H1 (cell line): ENCODE data around the gene BAK1. TPM values are rescaled to one million over a fixed set of nuclear protein-coding genes. Genes with fewer than 3 reads are reported as not detected.
A peak's percentile ranks its signal among the peaks of the same experiment; 100 is the strongest.

Source experiments
- CTCF ChIA-PET: fragments of 300-600 bp; sonication (Branson Sonifier 250); formaldehyde crosslinking; loops from one replicate; lab custom pipeline; 2021; ENCODE audit not compliant: partially characterized antibody; lab: Charles Lee
- POLR2A ChIA-PET: fragments of 300-600 bp; sonication (Branson Sonifier 250); formaldehyde crosslinking; loops from one replicate; lab custom pipeline; 2021; ENCODE audit warnings: inconsistent platforms; ENCODE audit not compliant: partially characterized antibody; lab: Charles Lee
- DNase-seq, 2 experiments: peaks; one replicate each; pipeline versions ENCODE4 v3.0.0 to v3.0.0-alpha.2; 2010 to 2022; ENCODE audit warnings: low spot score in 2 of 2, low read depth in 1 of 2, mixed read lengths in 1 of 2
- FAIRE-seq: peaks from 2 replicates; lab custom pipeline; 2011; peaks lifted over from hg19 to GRCh38; lab: Jason Lieb, UNC
- H2AFZ ChIP-seq: 2 replicates; pipeline ENCODE4 v1.8.1; 2012; ENCODE audit warnings: low read length, inconsistent platforms
- H2AK5ac ChIP-seq: 2 replicates; pipeline ENCODE4 v1.6.1; 2013; ENCODE audit warnings: low read depth, low read length
- H2BK120ac ChIP-seq: replicated peaks from 2 replicates; pipeline ENCODE3; 2013; ENCODE audit warnings: low read depth, low read length, inconsistent platforms
- H2BK12ac ChIP-seq: 2 replicates; pipeline ENCODE4 v1.6.1; 2013; ENCODE audit warnings: low read depth, low read length
- H2BK15ac ChIP-seq: 2 replicates; pipeline ENCODE4 v1.6.1; 2013; ENCODE audit warnings: low read length
- H2BK20ac ChIP-seq: 2 replicates; pipeline ENCODE4 v1.6.1; 2013; ENCODE audit warnings: low read length
- H2BK5ac ChIP-seq: 2 replicates; pipeline ENCODE4 v1.6.1; 2013; ENCODE audit warnings: low read depth, low read length
- H3K14ac ChIP-seq: 2 replicates; pipeline ENCODE4 v1.6.1; 2013; ENCODE audit warnings: inconsistent platforms; ENCODE audit not compliant: insufficient read length
- H3K18ac ChIP-seq: 2 replicates; pipeline ENCODE4 v1.6.1; 2013; ENCODE audit warnings: low read length; ENCODE audit errors: extremely low read depth
- H3K23ac ChIP-seq: 2 replicates; pipeline ENCODE4 v1.6.1; 2013; ENCODE audit warnings: inconsistent platforms; ENCODE audit not compliant: insufficient read length
- H3K23me2 ChIP-seq: 2 replicates; pipeline ENCODE4 v1.6.1; 2013; ENCODE audit warnings: low read depth, low read length
- H3K27ac ChIP-seq: 2 replicates; pipeline ENCODE4 v1.6.1; 2011; ENCODE audit warnings: low read depth, low read length, inconsistent platforms
- H3K27me3 ChIP-seq, 4 experiments: replicated peaks in 1 of 4; 1 replicate in 1 of 4; 2 replicates in 3 of 4; pipeline versions ENCODE4 v1.6.1 to v1.8.1; 2011 to 2013; ENCODE audit warnings: low read length in 3 of 4, mild to moderate bottlenecking in 3 of 4, inconsistent platforms in 2 of 4, mixed read lengths in 2 of 4, moderate library complexity in 1 of 4; ENCODE audit not compliant: control insufficient read depth in 3 of 4, insufficient read depth in 3 of 4; ENCODE audit errors: extremely low read depth in 1 of 4
- H3K36me3 ChIP-seq, 4 experiments: 2 replicates each; pipeline versions ENCODE4 v1.6.1 to v1.8.1; 2011 to 2013; ENCODE audit warnings: mild to moderate bottlenecking in 4 of 4, low read length in 3 of 4, moderate library complexity in 2 of 4, control low read depth in 1 of 4, inconsistent platforms in 1 of 4; ENCODE audit not compliant: insufficient read depth in 4 of 4, control insufficient read depth in 2 of 4
- H3K4ac ChIP-seq: replicated peaks from 2 replicates; pipeline ENCODE3; 2013; ENCODE audit warnings: low read length, low read depth, mixed read lengths, inconsistent platforms; ENCODE audit not compliant: insufficient read length
- H3K4me1 ChIP-seq, 4 experiments: replicated peaks in 1 of 4; 1 replicate in 1 of 4; 2 replicates in 3 of 4; pipeline versions ENCODE4 v1.6.1 to v1.8.1; 2011 to 2013; ENCODE audit warnings: low read length in 3 of 4, inconsistent platforms in 2 of 4, mixed read lengths in 1 of 4; ENCODE audit not compliant: insufficient read depth in 4 of 4, control insufficient read depth in 3 of 4
- H3K4me2 ChIP-seq, 2 experiments: 2 replicates each; pipeline versions ENCODE4 v1.6.1 to v1.8.1; 2011 to 2013; ENCODE audit warnings: low read depth in 2 of 2, low read length in 2 of 2, control low read depth in 1 of 2, inconsistent platforms in 1 of 2, mild to moderate bottlenecking in 1 of 2; ENCODE audit not compliant: insufficient read depth in 1 of 2
- H3K4me3 ChIP-seq, 4 experiments: fragments of 200-600, 300-600 bp in 1 of 4; sonication (generic), shearing (Covaris generic), sonication (Bioruptor Twin) in 1 of 4; 2 replicates each; pipeline versions ENCODE4 v1.5.1 to v1.8.1; 2011 to 2016; ENCODE audit warnings: low read length in 4 of 4, low read depth in 3 of 4, control low read depth in 2 of 4, inconsistent platforms in 2 of 4, mild to moderate bottlenecking in 2 of 4, mixed read lengths in 1 of 4, moderate library complexity in 1 of 4; ENCODE audit not compliant: insufficient read depth in 2 of 4; ENCODE audit errors: extremely low read depth in 1 of 4
- H3K56ac ChIP-seq: replicated peaks from 2 replicates; pipeline ENCODE3; 2013; ENCODE audit warnings: low read depth, mild to moderate bottlenecking, mixed read lengths, low read length, inconsistent platforms; ENCODE audit not compliant: insufficient read length
- H3K79me1 ChIP-seq: 2 replicates; pipeline ENCODE4 v1.6.1; 2013; ENCODE audit warnings: low read depth, low read length, control low read depth
- H3K79me2 ChIP-seq, 2 experiments: 2 replicates each; pipeline versions ENCODE4 v1.6.1 to v1.8.1; 2012 to 2013; ENCODE audit warnings: low read length in 2 of 2, mild to moderate bottlenecking in 2 of 2, inconsistent platforms in 1 of 2; ENCODE audit not compliant: insufficient read depth in 2 of 2, control insufficient read depth in 1 of 2
- H3K9ac ChIP-seq, 4 experiments: replicated peaks in 1 of 4; 1 replicate in 1 of 4; 2 replicates in 3 of 4; pipeline versions ENCODE4 v1.6.1 to v1.8.1; 2011 to 2013; ENCODE audit warnings: low read depth in 3 of 4, low read length in 3 of 4, control low read depth in 2 of 4, mild to moderate bottlenecking in 2 of 4, moderate library complexity in 2 of 4, inconsistent platforms in 1 of 4; ENCODE audit errors: extremely low read depth in 1 of 4
- H3K9me3 ChIP-seq, 2 experiments: 2 replicates each; pipeline versions ENCODE4 v1.6.1 to v1.8.1; 2012 to 2013; ENCODE audit warnings: mild to moderate bottlenecking in 2 of 2, moderate library complexity in 2 of 2, control low read depth in 1 of 2, inconsistent platforms in 1 of 2, low read depth in 1 of 2, low read length in 1 of 2, mixed read lengths in 1 of 2; ENCODE audit not compliant: insufficient read depth in 2 of 2
- H4K20me1 ChIP-seq, 2 experiments: replicated peaks in 1 of 2; 2 replicates each; pipeline versions ENCODE3 to v1.8.1; 2011 to 2013; ENCODE audit warnings: inconsistent platforms in 2 of 2, low read length in 2 of 2, mild to moderate bottlenecking in 1 of 2; ENCODE audit not compliant: insufficient read depth in 2 of 2, control insufficient read depth in 1 of 2
- H4K5ac ChIP-seq: 2 replicates; pipeline ENCODE4 v1.6.1; 2013; ENCODE audit warnings: low read length, low read depth, mixed read lengths, inconsistent platforms; ENCODE audit not compliant: insufficient read length
- H4K8ac ChIP-seq: 2 replicates; pipeline ENCODE4 v1.8.0; 2013; ENCODE audit warnings: mild to moderate bottlenecking, moderate library complexity, low read length, inconsistent platforms; ENCODE audit not compliant: insufficient read depth; ENCODE audit errors: extremely low read depth
- H4K91ac ChIP-seq: replicated peaks from 2 replicates; pipeline ENCODE3; 2013; ENCODE audit warnings: low read length, mixed read lengths, inconsistent platforms; ENCODE audit not compliant: insufficient read length
- ASH2L ChIP-seq: fragments of 200-600, 300-600 bp; sonication (generic); IDR thresholded peaks from one replicate; pipeline ENCODE4 v1.7.1; 2017; ENCODE audit warnings: low read length
- CBX8 ChIP-seq: fragments of 300-800, 300-1000 bp; sonication (generic); IDR thresholded peaks from 2 replicates; pipeline ENCODE4 v1.7.1; 2016; ENCODE audit warnings: low read depth, low read length, borderline replicate concordance
- EZH2 ChIP-seq: fragments of 200-600 bp; sonication (generic); IDR thresholded peaks from 2 replicates; pipeline ENCODE4 v1.7.1; 2012; ENCODE audit warnings: low read depth, mild to moderate bottlenecking, moderate library complexity, low read length, inconsistent platforms; ENCODE audit not compliant: severe bottlenecking
- MAFK ChIP-seq: IDR thresholded peaks from 2 replicates; pipeline ENCODE4 v1.6.1; 2012; ENCODE audit warnings: low read depth, mild to moderate bottlenecking, improper control_type of control experiment, low read length
- PHF8 ChIP-seq: fragments of 200-600 bp; sonication (generic); conservative IDR thresholded peaks from 2 replicates; pipeline ENCODE4 v1.7.1; 2012; ENCODE audit warnings: low read depth, mild to moderate bottlenecking, inconsistent platforms, low read length, moderate library complexity
- RBBP5 ChIP-seq: IDR thresholded peaks from 2 replicates; pipeline ENCODE4 v1.7.1; 2012; ENCODE audit warnings: low read depth, mild to moderate bottlenecking, inconsistent platforms, low read length, moderate library complexity, borderline replicate concordance
- SUZ12 ChIP-seq: fragments of 200-600 bp; sonication (generic); IDR thresholded peaks from 2 replicates; pipeline ENCODE4 v1.6.1; 2012; ENCODE audit warnings: mild to moderate bottlenecking, inconsistent platforms, low read length, moderate library complexity, mixed read lengths
- TAF7 ChIP-seq: optimal IDR thresholded peaks from 2 replicates; pipeline ENCODE3; 2011; ENCODE audit warnings: low read depth, mild to moderate bottlenecking, inconsistent platforms, low read length, moderate library complexity, borderline replicate concordance
- WGBS, 2 experiments: shearing (Covaris generic) in 1 of 2; methylation state at CpG; one replicate each; pipeline versions ENCODE4 v1.1.6 to v1.1.7; 2013 to 2015; ENCODE audit warnings: low lambda C conversion rate in 2 of 2, mixed read lengths in 2 of 2, inconsistent platforms in 1 of 2, low coverage in 1 of 2, missing lambda C conversion rate in 1 of 2; ENCODE audit not compliant: insufficient replicate concordance in 2 of 2, insufficient coverage in 1 of 2, insufficient read length in 1 of 2; ENCODE audit errors: extremely low coverage in 1 of 2, missing lambda C conversion rate in 1 of 2; 5-methylcytosine and 5-hydroxymethylcytosine counted together
- polyA plus RNA-seq, 7 experiments: library from polyadenylated mRNA; depleted of rRNA in 3 of 7; stranded (reverse) in 5 of 7; unstranded in 2 of 7; fragments of >200 nt in 5 of 7; fragments of 200-250 nt in 2 of 7; gene quantifications; 1 replicate in 5 of 7; 2 replicates in 1 of 7; 4 replicates in 1 of 7; pipeline versions ENCODE4 v1.2.1 to v1.2.3, GENCODE V29; 2011 to 2013; ENCODE audit warnings: missing spikeins in 2 of 7, mixed read lengths in 2 of 7
- total RNA-seq: library from RNA; stranded (reverse); fragmentation: NEBNext Ultra II Directional; extraction: Animal tissue kit (Norgen Biotek cat#: 25700); gene quantifications from 2 replicates; pipeline ENCODE4 v1.2.1, GENCODE V29; 2021
- TF ChIP-seq, protein P1 (sequence below): IDR thresholded peaks from 2 replicates; pipeline ENCODE4 v1.6.1; 2012; ENCODE audit warnings: inconsistent platforms

The BAK1 gene
- total and polyA plus RNA-seq, 2 of the 8 experiments (the other 6 are each of a cell fraction or from before 2014, with no cell fraction given): 43.3 to 43.4 TPM

- DNase-seq: peak in 1 of 2 experiments; percentile 79
- peaks cover 0 to 3% (median 1%) of the 10 kb centered on the region in 4 experiments; a peak in 3 of 7 replicates for H3K27me3 ChIP-seq
- TF ChIP-seq CBX8 (no peak), EZH2 (peak; percentile 9), SUZ12 (peak; percentile 34; the same call in 1 of the 2 replicates), ASH2L (peak; percentile 13), RBBP5 (peak; percentile 84; the same call in 1 of the 2 replicates), TAF7 (no peak), PHF8 (peak; percentile 23; the same call in 1 of the 2 replicates), MAFK (no peak)
- TF ChIP-seq, protein P1, sequence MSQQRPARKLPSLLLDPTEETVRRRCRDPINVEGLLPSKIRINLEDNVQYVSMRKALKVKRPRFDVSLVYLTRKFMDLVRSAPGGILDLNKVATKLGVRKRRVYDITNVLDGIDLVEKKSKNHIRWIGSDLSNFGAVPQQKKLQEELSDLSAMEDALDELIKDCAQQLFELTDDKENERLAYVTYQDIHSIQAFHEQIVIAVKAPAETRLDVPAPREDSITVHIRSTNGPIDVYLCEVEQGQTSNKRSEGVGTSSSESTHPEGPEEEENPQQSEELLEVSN: peak; percentile 60
Observed at GRCh38 chr6:33620856-33621710, 41.0 kb upstream of the BAK1 start, which contains the start of gene ITPR3. ITPR3 (plus strand) TSS chr6:33621322; CDS start chr6:33621603, 281 bp downstream.

More at GRCh38 chr6:33620856-33621710, 41.0 kb upstream of the BAK1 start, which contains the start of gene ITPR3:
- CTCF ChIA-PET: interaction anchor here (0.8 to 10.4 kb wide), 13 partner anchors 10 to 329 kb away, joined by 3 to 70 read pairs (median 8); partner anchors contain the start of gene BAK1
- WGBS, 2 experiments: 1% methylated on average over 61 of the region's 99 CpGs; no CpG with 5 or more reads in 1 of the 2 experiments
- Histone ChIP-seq H4K8ac (peak within 1 kb of the TSS; percentile 78), H2BK5ac (peak within 1 kb of the TSS; percentile 81; the same call in 1 of the 2 replicates), H4K91ac (peak within 1 kb of the TSS; percentile 83), H2BK12ac (peak within 1 kb of the TSS; percentile 80; the same call in 1 of the 2 replicates), H3K56ac (peak within 1 kb of the TSS; percentile 70), H3K36me3 (no peaks in the 10 kb centered on the region; a peak in 1 of 8 replicates), H2BK15ac (peak within 1 kb of the TSS; percentile 61; the same call in 1 of the 2 replicates), H3K4me2 (peak within 1 kb of the TSS; percentile 87 to 88), H2AFZ (peak within 1 kb of the TSS; percentile 70; the same call in 1 of the 2 replicates), H3K14ac (no peak within 1 kb of the TSS), H3K79me1 (peaks cover 18% of the 10 kb centered on the region), H3K4me1 (peaks cover 6 to 15% (median 11%) of the 10 kb centered on the region in 4 experiments), H3K27ac (no peak within 1 kb of the TSS), H4K5ac (peak within 1 kb of the TSS; percentile 41), H3K9me3 (no peaks in the 10 kb centered on the region), H3K23me2 (peaks cover 20% of the 10 kb centered on the region), H4K20me1 (peaks cover 0 to 11% of the 10 kb centered on the region in 2 experiments), H2BK20ac (no peak within 1 kb of the TSS), H3K23ac (no peak within 1 kb of the TSS), H3K4me3 (peak within 1 kb of the TSS; percentile 70 to 85 (median 80)), H2BK120ac (peak within 1 kb of the TSS; percentile 48), H3K79me2 (peaks cover 4 to 31% of the 10 kb centered on the region in 2 experiments; a peak in 3 of 4 replicates), H3K4ac (peak within 1 kb of the TSS; percentile 64), H3K18ac (peak within 1 kb of the TSS; percentile 93), H3K9ac (peak within 1 kb of the TSS; percentile 35 to 56 (median 49)), H2AK5ac (no peak within 1 kb of the TSS; the same call in 1 of the 2 replicates)
- FAIRE-seq: no peak
- POLR2A ChIA-PET: interaction anchor here (0.5 to 4.7 kb wide), 12 partner anchors 9 to 91 kb away, joined by 3 to 28 read pairs (median 6); partner anchors contain the start of gene UQCC2
